ENCODE measurements around the gene GCNT2. TPM values are rescaled to one million over a fixed set of nuclear protein-coding genes. Genes with fewer than 3 reads are reported as not detected.

The GCNT2 gene
- total RNA-seq = 1 to 10 TPM; 3.8 to 7.9 (median 6.0) TPM

DNA sequence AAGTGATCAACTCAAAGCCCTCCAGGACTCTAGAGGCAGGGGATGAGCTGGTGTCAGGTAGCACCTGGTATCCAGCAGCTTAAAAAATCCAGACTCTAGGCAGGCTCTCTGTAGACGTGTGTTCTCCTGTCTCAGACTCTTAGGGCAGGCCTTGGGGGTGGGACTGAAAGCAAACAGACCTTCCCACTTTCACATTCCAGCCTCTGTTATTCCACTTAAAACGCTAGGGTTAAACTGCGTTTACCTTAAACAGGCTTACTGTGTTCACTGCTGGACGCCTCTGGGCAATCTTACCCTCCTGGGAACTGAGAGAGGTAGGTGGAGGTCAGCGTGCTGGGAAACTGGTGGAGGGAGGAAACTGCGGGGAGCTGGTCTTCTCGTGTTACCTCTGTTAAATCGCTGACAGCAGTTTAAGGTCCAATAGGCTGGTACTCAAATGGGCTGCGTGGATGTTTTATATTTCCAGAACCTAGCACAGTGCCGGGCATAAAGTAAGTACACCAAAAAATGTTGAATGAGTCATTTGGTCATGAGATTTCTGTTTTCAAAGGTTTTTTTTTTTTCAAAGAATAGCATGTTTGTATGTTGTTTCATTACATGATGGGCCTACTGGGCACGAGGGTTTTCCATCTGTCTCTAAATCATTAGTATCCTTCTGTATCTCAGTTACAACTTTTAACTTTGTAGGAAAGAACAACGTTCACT lies at the start of gene GCNT2:
GCNT2 (plus strand) TSS at position 248 of the 705 bp plus-strand sequence. CDS start 7,561 bp downstream, outside the sequence.
- ATAC-seq (ENCODE audit: low FRiP score) (peak; percentile 86), DNase-seq (ENCODE audit: low spot score) (no peak)
- TF ChIP-seq, protein P1, sequence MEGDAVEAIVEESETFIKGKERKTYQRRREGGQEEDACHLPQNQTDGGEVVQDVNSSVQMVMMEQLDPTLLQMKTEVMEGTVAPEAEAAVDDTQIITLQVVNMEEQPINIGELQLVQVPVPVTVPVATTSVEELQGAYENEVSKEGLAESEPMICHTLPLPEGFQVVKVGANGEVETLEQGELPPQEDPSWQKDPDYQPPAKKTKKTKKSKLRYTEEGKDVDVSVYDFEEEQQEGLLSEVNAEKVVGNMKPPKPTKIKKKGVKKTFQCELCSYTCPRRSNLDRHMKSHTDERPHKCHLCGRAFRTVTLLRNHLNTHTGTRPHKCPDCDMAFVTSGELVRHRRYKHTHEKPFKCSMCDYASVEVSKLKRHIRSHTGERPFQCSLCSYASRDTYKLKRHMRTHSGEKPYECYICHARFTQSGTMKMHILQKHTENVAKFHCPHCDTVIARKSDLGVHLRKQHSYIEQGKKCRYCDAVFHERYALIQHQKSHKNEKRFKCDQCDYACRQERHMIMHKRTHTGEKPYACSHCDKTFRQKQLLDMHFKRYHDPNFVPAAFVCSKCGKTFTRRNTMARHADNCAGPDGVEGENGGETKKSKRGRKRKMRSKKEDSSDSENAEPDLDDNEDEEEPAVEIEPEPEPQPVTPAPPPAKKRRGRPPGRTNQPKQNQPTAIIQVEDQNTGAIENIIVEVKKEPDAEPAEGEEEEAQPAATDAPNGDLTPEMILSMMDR (IDR thresholded peaks at IDR 0.05) = no peak

DNA sequence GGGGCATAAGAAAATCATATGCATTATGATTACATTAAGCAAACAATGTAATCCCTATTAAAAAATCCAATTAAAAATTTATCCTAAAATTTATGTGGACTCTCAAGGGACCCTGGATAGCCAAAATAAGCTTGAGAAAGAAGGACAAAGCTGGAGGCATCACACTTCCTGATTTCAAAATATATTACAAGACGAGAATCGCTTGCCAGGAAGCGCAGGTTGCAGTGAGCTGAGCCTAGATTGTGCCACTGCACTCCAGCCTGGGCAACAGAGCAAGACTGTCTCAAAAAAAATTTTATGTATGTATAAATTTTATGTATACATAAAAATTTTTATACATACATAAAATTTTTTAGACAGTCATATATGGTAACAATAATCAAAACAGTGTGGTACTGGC lies 48.5 kb upstream of the GCNT2 start:
- ATAC-seq (ENCODE audit: low FRiP score) (no peak), DNase-seq (ENCODE audit: low spot score) (no peak)
- TF ChIP-seq, protein P1 (IDR thresholded peaks at IDR 0.05) = no peak

DNA sequence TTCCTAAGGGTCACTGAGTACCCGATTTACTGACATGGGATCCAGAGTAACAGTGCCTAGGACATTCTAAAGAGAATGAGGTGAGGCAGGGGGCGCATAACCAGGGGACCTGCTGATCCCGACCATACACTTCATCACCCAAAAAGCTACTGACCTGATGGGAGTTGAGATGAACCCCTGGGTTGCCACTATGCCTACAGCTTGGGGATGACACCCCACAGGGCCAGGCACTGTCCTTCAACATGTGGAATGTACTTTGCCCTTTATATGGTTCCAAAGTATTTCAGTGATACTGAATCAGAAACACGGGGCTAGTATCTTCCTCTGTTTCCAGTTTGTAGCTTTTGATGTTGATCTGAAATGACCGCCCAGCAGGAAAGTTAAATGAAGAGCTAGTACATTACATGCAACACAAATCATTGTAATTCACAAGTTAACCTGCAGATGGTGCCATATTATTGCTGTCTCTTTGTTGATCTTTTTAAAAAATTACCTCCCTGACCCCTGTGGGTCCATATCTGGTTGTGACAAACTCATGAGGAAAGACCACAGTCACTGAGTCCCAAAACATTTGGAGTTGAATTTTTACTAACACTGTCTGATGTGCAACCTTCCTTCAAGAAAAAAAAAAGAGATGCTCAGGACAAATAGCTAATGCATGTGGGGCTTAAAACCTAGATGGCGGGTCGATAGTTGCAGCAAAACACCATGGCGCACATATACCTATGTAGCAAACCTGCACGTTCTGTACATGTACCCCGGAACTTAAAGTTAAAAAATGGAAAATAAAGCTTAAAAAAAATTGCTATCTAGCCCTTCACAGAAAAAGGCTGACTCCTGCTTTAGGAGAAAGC lies 42.7 kb upstream of the GCNT2 start:
- no peak for ATAC-seq (ENCODE audit: low FRiP score)
- no peak for DNase-seq (ENCODE audit: low spot score)
- TF ChIP-seq, protein P1 (IDR thresholded peaks at IDR 0.05) = no peak

DNA sequence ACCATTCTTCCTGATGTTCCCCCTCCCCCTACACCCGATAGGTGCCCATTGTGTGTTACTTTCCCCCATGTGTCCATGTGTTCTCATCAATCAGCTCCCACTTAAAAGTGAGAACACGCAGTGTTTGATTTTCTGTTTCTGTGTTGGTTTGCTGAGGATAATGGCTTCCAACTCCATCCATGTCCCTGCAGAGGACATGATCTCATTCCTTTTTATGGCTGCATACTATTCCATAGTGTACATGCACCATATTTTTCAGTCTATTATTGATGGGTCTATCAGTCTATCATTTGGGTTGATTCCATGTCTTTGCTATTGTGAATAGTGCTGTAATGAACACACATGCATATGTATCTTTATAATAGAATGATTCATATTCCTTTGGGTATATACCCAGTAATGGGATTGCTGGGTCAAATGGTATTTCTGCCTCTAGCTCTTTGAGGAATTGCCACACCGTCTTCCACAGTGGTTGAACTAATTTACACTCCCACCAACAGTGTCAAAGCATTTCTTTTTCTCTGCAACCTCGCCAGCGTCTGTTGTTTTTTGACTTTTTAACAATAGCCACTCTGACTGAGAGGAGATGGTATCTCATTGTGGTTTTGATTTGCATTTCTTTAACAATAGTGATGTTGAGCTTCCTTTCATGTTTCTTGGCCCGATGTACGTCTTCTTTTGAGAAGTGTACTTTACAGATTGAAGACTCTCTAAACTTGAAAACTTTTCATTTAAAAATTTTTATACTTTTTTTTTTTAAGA lies 41.0 kb upstream of the GCNT2 start:
- no peak for ATAC-seq (ENCODE audit: low FRiP score)
- DNase-seq (ENCODE audit: low spot score) = no peak
- TF ChIP-seq, protein P1 (IDR thresholded peaks at IDR 0.05) = no peak

- ATAC-seq (ENCODE audit: low FRiP score) (no peak), DNase-seq (ENCODE audit: low spot score) (no peak)
- TF ChIP-seq, protein P1 (IDR thresholded peaks at IDR 0.05) = no peak
Observed at GRCh38 chr6:10481101-10481500, 40.0 kb upstream of the GCNT2 start.

DNA sequence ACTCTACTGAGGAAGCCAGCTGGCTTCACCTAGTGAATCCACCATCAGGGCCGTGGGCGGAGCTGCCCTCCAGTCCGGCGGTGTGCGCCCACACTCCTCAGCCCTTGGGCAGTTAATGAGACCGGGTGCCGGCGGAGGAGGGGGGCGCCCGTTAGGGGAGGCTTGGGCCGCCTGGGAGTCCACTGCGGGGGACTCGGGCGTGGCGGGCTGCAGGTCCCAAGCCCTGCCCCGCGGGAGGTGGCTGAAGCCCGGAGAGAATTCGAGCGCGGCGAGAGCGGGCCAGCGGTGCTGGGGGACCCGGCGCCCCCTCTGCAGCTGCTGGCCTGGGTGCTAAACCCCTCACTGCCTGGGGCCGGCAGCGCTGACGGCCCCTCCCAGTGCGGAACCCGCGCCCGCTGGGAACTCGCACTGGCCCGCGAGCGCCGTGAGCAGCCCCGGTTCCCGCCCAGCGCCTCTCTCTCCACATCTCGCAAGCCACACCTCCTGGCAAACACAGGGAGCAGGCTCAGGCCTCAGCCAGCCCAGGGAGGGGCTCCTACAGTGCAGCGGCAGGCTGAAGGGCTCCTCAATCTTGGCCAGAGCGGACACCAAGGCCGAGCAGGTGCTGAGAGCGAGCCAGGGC lies 38.4 kb upstream of the GCNT2 start:
- DNase-seq (ENCODE audit: low spot score) (no peak), ATAC-seq (ENCODE audit: low FRiP score) (no peak)
- TF ChIP-seq, protein P1 (IDR thresholded peaks at IDR 0.05) = no peak
